Left ventricle myocardium inferior (tissue), 1 donor: Measurements from ENCODE around the gene SMG7. TPM values are rescaled to one million over a fixed set of nuclear protein-coding genes. Genes with fewer than 3 reads are reported as not detected.

Source experiments
- DNase-seq: peaks from one replicate; pipeline ENCODE4 v3.0.0-alpha.2; 2020
- H3K27ac ChIP-seq: fragments of 200-600 bp; replicated peaks from 2 replicates; pipeline ENCODE4 v1.8.0; 2021
- H3K27me3 ChIP-seq: fragments of 200-600 bp; 2 replicates; pipeline ENCODE4 v1.8.0; 2021; ENCODE audit warnings: low read depth
- H3K36me3 ChIP-seq: fragments of 200-600 bp; 2 replicates; pipeline ENCODE4 v1.8.0; 2021
- H3K4me1 ChIP-seq: fragments of 200-600 bp; 2 replicates; pipeline ENCODE4 v1.8.0; 2021
- H3K4me3 ChIP-seq: fragments of 200-600 bp; 2 replicates; pipeline ENCODE4 v1.8.0; 2021; ENCODE audit warnings: mild to moderate bottlenecking, moderate library complexity
- H3K9me3 ChIP-seq: fragments of 200-600 bp; replicated peaks from 2 replicates; pipeline ENCODE4 v1.8.0; 2021
- intact Hi-C: fragments of 100-400 bp; cut with micrococcal nuclease; formaldehyde crosslinking; loops from one replicate; pipeline ENCODE4 v1.11.0; 2022
- total RNA-seq: library from RNA; stranded (reverse); fragmentation: NEBNext Ultra II Directional; extraction: Animal tissue kit (Norgen Biotek cat#: 25700); gene quantifications from one replicate; pipeline ENCODE4 v1.2.1, GENCODE V29; 2021
- TF ChIP-seq, protein P1 (sequence below): fragments of 200-600 bp; IDR thresholded peaks from 2 replicates; pipeline ENCODE4 v1.8.0; 2021; ENCODE audit warnings: antibody characterized with exemption, mild to moderate bottlenecking, borderline replicate concordance
- donor health status: DM: no; HTN: yes; CAD: no; lungs with severe emphysema.

The SMG7 gene
- total RNA-seq, 1 donor from 2014 or later = 41.6 TPM

GRCh38 chr1:183598386-183598785, 126.1 kb downstream of the SMG7 start:
- DNase-seq = no peak
- intact Hi-C loops = no loop called here
- Histone ChIP-seq H3K4me3 (no peak overlapping the region), H3K27me3 (no peaks in the 10 kb centered on the region), H3K27ac (peak overlapping the region; percentile 29), H3K9me3 (no peaks in the 10 kb centered on the region), H3K36me3 (no peaks in the 10 kb centered on the region), H3K4me1 (peaks cover 9% of the 10 kb centered on the region)
- TF ChIP-seq, protein P1, sequence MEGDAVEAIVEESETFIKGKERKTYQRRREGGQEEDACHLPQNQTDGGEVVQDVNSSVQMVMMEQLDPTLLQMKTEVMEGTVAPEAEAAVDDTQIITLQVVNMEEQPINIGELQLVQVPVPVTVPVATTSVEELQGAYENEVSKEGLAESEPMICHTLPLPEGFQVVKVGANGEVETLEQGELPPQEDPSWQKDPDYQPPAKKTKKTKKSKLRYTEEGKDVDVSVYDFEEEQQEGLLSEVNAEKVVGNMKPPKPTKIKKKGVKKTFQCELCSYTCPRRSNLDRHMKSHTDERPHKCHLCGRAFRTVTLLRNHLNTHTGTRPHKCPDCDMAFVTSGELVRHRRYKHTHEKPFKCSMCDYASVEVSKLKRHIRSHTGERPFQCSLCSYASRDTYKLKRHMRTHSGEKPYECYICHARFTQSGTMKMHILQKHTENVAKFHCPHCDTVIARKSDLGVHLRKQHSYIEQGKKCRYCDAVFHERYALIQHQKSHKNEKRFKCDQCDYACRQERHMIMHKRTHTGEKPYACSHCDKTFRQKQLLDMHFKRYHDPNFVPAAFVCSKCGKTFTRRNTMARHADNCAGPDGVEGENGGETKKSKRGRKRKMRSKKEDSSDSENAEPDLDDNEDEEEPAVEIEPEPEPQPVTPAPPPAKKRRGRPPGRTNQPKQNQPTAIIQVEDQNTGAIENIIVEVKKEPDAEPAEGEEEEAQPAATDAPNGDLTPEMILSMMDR = no peak

DNA sequence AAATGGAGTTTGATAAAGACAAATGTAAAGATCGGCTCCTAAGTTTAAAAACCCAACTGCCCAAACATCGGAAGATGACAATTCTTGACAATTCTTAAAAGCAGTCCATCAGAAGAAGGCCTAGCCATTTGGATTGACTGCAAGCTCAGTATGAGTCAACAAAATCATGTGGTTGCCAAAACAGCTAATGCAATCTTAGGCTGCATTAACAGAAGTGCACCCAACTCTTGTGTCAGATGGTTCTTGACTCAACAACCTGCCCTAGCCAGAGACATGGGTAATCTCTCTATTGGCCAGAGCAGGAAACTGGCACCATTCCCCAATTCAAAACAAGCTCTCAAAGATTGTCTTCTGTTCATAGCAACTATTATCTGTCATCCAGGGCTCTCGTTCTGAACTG, 127.8 kb downstream of the SMG7 start:
- no peak for DNase-seq
- TF ChIP-seq, protein P1 = no peak
- Histone ChIP-seq H3K36me3 (no peaks in the 10 kb centered on the region), H3K4me1 (peaks cover 9% of the 10 kb centered on the region), H3K4me3 (no peak overlapping the region), H3K27ac (no peak overlapping the region), H3K27me3 (no peaks in the 10 kb centered on the region), H3K9me3 (no peaks in the 10 kb centered on the region)
- intact Hi-C loops = loop anchor here (10.0 kb wide), 1 partner anchor 135 kb away; no protein-coding TSS in a partner anchor

DNA sequence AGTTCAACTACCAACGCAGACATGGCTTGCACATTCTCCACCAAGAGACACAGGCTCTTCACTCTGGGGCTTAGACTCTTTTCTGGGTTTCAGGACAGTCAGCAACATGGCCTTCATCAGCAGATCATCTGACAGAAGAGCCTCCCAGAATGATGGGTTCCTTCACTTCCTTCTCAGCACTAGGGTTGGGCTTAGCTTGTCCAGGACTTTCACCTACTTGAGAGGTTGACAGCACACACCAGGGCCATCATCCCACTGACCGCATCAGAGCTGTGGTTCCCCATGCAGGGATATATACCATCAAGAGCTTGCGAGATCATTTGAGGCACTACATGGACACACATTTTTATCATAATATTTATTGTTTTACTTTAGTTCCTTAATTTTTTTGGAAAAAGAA, 128.3 kb downstream of the SMG7 start:
- peaks cover 9% of the 10 kb centered on the region for H3K4me1 ChIP-seq
- H3K27ac ChIP-seq = no peak overlapping the region
- H3K4me3 ChIP-seq = no peak overlapping the region
- intact Hi-C loops = loop anchor here (10.0 kb wide), 1 partner anchor 136 kb away; no protein-coding TSS in a partner anchor
- DNase-seq = no peak
- no peaks in the 10 kb centered on the region for H3K27me3 ChIP-seq
- H3K36me3 ChIP-seq = no peaks in the 10 kb centered on the region
- H3K9me3 ChIP-seq = no peaks in the 10 kb centered on the region
- TF ChIP-seq, protein P1 = no peak

DNA sequence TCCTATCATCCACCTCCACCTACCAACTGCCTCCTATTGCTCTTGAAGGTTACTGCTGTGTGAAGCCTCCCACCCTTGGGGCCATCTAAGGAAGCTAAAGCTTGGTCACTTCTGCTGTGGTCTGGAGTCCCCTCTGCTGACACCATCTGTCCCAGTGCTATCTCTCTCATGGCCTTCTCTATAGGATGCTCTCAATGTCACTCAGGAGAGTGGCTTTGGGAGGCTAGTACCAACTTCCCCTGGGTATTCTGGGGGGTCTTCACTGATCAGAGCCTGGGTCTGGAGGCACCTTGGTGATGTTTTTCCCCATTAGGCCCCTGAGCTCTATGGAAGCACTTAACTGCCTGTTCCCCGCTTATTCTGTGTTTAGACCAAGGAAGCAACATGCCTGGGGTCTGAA, 130.2 kb downstream of the SMG7 start:
- Histone ChIP-seq H3K9me3 (no peaks in the 10 kb centered on the region), H3K36me3 (no peaks in the 10 kb centered on the region), H3K4me3 (no peak overlapping the region), H3K27ac (no peak overlapping the region), H3K4me1 (peaks cover 9% of the 10 kb centered on the region), H3K27me3 (no peaks in the 10 kb centered on the region)
- TF ChIP-seq, protein P1 = no peak
- no peak for DNase-seq
- intact Hi-C loops = loop anchor here (10.0 kb wide), 1 partner anchor 138 kb away; no protein-coding TSS in a partner anchor

Other genes with a start within 250 kb of the SMG7 start
- gene NMNAT2, start 54.1 kb upstream of the SMG7 start, total RNA-seq = 3.4 TPM
- gene NCF2, start 118.0 kb downstream of the SMG7 start, total RNA-seq = 4.5 TPM
- 33.6 TPM for gene ARPC5, start 163.3 kb downstream of the SMG7 start, total RNA-seq
- gene APOBEC4, start 180.8 kb downstream of the SMG7 start, total RNA-seq = 0.11 TPM